Occipital lobe (tissue), 2 donors: ENCODE measurements around the gene ABCG1. TPM values are rescaled to one million over a fixed set of nuclear protein-coding genes. Genes with fewer than 3 reads are reported as not detected.

ENCODE experiments used
- DNase-seq: peaks from one replicate; lab custom pipeline; 2025; lab: John Stamatoyannopoulos, UW
- total RNA-seq: library from RNA; depleted of rRNA; stranded (reverse); fragments of >200 nt; gene quantifications from one replicate; pipeline ENCODE4 v1.2.3, GENCODE V29; 2014

The ABCG1 gene
- total RNA-seq, 1 donor from 2014 or later: 16.1 TPM

DNA sequence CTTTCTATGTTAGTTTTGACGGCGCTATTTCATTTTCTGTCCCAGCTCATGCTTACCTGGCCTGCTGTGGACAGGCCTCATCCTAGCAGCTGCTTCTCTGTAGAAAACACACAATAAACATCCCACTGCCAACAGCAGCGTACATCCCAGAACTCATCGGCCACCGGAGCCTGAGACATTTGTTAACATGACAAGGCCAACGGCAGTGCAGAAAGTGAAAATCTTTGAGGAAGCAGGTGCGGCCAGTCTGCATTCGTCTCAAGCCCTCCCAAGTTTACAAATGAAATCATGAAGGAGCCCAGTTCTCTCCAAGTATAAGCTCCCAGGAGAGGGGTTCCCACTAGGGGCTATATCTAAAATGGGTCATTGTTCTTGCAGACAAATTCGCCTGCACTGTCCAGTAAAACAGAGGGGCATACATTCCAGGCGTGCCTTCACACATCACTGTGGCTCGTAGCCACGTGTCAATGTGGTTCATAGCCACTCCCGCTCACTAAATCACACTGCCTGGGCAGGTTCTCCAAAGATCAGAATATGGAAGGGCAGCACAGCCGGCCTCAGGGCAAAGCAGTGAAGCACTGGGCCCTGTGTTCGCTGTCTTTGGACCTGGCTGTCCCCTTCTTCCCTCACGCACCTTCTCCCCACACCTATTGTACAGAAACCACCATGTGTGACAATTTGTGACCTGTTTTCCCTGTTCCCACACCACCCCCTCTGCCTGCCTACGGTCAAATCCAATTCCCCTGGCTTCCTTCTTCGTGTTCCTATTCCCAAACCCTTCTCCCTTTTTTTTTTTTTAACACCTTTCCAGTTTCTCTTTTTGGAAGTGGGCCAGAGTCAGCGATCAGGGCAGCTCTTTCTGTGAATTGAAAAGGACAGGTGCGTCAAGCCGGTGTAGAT lies 27.0 kb upstream of the ABCG1 start:
- no peak for DNase-seq

GRCh38 chr21:42193131-42193671 lies 25.7 kb upstream of the ABCG1 start:
- DNase-seq: no peak

DNA sequence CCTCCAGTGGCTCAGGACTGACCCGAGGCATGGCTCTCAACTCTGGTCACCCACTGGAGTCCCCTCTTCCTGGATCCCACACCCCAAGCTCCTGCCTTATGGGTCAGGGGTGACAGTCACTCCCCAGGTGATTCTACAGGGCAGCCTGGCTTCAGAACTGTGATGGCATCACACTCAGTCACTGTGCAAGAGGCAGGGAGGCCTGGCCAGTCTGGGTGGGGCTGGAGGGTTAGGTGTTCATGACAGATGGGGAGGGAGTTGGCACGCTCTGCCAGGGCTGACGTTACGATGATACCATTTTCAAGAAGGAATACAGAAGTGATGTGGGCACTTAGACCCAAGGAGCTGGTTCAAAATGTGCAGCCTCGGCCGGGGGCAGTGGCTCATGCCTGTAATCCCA lies 25.2 kb upstream of the ABCG1 start:
- DNase-seq: no peak

DNA sequence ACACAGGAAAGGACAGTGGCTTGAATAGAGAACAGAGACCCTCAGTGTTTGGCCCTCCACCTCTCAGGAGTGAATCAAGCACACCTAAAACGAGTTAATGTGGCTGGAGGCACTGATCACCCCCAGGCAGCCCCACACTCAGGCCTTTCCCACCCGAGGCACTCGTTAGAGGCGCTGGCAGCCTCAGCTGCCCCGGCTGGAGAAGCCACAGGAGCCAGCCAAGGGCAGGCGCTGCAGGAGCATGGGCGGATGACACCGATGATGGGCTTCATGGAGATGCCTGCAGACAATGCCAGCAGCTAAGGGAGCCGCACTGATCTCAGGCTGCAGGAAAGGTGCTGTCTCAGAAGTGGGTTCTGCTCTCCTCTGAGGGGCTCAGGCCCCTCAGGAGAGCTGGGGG lies 24.1 kb upstream of the ABCG1 start:
- no peak for DNase-seq

DNA sequence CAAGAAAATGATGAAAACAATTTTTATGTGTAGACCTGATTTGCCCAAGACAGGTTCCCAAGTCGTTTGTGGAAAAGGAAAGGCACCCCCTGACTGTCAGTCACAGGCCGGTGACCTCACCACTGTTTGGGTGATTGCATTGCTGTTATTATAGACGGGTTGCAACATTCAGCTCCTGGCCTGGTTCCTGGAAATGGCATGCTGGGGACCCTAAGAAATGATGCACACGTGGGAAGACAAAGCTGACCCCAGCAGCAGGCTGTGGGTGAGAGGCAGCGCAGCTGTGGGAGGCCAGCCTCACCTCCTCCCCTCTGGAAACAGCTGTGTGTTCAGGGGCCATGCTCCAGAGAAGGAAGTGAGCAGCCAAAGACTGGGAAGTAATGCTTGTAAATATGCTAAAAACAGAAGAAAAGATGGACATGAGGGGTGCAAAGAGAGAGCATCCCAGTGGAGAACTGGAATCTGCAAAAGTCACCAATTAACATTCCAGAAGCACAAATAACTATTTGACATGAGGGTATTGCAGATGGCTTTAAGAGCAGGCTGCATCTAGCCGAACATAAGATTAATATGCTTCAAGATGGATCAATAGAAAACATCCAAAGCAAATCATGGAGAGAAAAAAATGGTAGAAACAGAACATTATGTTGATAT lies 23.4 kb upstream of the ABCG1 start:
- DNase-seq: no peak

DNA sequence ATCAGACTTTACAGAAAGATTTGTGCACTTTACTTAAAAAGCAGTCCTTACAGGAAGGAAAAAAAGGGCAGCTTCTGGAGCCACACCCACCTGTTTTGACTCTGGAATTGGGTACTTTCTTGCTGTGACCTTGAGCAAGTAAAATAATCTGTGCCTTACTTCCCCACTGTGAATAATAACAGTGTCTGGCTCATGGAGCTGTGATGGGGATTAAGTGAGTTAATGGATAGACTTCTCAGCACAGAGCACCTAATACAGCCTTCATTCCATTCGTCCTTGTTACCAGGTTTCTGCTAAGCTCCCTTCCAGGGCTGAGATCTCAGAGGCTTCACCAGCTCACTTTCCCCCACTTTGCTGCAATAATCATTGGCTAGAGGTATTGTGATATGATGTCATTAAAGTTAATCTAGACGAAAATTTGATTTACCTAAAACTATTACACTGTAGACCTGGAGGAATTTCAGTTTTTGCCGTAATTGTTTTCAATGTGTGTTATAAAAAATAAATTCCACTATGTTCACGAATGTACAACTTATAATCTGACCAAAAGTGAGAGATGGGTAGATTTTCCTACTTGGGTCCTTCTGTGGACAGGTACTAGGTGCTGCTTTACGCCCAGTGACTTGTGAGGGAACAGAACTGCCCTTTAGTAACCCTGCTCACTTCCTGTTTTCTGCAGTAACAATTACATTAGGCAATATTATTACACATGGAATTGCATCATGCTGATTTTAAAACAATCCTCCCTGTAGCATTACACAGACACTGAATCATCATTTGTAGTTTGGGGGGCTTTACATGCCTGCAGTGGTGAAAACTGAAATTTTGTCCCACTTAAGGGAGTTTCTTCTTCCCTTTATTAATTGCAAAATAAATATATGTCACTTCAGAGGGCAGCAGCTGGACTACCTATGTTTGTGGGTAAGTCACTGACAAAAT lies 19.7 kb upstream of the ABCG1 start:
- no peak for DNase-seq

DNA sequence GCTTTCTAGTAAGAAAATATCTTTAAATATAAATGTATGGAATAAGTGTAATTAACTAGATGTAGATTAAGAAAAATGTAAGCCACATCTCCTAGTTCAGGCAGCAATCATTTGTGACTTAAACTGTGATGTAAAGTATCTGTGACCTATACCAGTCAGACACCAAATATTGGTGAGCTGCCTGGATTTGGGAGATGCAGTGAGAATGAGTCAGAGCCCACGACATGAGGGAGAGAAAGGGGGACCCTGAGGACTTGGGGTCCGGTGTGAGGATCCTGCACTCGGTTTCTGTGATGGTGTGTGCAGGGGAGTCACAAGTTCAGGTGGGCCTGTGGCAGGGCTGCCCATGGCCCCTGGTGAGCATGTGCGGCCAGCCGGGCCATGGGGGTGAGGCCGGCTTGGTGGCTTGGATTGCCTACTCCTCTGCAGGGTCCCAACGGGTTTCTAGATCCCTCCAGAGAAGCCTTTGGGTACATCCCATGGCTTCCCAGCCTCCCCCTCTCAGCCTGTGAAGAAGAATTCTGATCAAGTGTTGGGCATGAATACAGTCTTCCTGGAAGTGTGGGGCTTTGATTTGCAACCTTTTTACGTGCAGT lies 19.0 kb upstream of the ABCG1 start:
- DNase-seq: no peak

DNA sequence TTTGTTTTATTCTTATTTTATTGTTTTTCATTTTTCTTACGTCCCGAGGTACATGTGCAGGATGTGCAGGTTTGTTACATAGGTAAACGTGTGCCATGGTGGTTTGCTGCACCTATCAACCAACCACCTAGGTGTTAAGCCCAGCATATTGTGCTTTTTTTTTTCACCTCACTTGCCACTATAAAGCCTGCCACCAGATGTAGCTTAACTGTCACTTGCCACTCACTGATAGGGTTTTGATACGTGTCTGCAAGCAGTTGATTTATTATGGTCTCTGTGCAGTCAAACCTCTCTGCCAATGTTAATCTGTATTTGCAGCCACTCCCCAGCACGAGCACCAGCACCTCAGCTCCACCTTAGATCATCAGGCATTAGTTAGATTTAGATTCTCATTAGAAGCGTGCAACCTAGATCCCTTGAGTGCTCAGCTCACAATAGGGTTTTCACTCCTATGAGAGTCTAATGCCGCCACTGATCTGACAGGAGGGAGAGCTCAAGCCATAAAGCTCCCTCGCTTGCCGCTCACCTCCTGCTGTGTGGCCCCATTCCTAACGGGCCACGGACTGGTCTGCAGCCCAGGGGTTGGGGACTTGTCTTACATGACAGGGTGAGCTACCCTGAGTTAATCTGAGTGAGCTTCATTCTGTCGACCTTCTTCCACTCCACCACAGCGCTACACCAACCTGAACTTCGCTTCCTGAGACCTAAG lies 17.9 kb upstream of the ABCG1 start:
- no peak for DNase-seq

- no peak for DNase-seq
These were observed 17.3 kb upstream of the ABCG1 start for GRCh38 chr21:42201615-42202161.

DNA sequence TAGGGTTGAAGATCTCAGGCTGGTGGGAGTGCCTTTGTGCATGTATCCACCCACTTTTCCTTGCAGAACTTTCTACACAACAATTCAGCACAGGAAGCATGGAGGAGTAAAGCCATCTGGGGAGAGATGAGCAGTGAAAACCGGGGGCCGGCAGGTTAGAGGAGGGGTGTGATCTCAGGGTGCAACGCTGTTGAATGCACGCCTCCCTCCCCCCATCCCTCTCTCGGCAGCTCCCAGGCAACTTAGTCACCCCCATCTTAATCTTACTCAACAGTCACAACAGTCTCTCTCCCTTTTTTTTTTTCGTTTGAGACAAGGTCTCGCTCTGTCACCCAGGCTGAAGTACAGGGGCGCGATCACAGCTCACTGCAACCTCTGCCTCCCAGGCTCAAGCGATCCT lies 16.6 kb upstream of the ABCG1 start:
- DNase-seq: no peak

DNA sequence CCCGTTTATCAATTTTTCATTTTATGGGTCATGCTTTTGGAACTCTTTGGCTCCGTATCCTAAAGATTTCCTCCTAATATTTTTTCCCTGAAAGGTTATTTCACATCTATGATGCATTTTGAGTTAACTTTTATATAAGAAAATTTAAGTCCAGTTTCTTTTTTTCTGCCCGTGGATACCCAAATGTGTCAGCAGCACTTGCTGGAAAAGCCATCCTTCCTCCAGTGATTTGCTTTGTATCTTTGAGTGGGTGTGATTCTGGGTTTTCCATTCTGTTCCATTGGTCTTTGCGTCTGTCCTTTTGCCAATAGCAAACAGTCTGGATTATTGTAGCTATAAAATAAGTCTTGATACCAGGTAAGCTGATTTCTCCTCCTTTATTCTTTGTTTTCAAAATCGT lies 15.6 kb upstream of the ABCG1 start:
- DNase-seq: no peak

GRCh38 chr21:42203936-42204335 lies 15.0 kb upstream of the ABCG1 start:
- DNase-seq: no peak

DNA sequence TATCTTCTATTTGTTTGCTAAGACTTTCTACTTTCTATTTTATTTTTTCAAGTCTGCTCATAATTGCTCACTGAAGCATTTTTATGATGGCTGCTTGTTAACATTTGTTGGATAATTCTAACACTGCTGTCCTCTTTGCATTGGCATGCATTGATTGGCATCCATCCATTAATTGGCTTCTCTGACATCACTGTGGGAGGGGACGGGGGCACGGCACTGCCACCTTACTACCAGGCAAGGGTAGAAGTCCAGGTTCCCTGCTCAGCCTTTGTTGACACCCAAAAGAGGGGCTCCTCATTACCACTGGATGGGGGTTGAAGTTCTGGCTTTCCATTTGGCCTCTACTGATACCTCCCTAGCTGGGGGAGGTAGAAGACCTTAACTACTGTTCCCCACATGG lies 11.5 kb upstream of the ABCG1 start:
- DNase-seq: no peak

- no peak for DNase-seq
These were observed 10.9 kb upstream of the ABCG1 start for GRCh38 chr21:42208036-42208435.

- DNase-seq: no peak
These were observed 10.0 kb upstream of the ABCG1 start for GRCh38 chr21:42208801-42209490.

DNA sequence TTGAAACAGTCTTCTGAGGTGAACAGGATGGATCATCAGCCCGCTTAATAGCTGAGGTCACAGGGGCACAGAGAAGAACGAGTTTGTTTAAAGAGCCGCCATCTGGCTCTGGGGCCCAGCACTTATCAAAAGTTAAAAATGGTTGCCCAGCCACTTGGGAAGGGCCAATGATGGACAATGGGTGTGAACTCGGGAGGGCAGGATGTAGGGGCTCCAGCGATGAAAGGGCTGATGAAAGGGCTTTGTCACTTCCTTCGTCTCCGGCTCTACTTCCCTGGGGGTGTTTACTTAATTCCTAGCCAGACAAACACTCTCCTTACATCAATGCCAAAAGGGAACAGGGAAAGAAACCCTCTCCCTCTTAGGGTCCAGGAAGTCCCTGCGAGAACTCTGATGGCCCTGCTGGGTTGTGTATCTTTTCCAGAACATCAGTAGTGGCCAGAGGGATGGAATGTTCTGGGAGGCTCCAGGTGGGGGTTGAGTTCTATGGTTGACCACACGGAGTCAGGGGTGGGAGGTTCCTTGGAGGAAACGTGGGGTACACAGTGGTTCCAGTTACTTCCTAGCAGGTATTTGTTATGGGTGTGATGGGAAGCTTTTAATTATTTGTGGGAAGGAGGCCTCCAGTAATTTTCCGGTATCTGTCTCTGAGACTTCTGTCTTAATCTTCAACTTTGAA lies 9.0 kb upstream of the ABCG1 start:
- DNase-seq: no peak

DNA sequence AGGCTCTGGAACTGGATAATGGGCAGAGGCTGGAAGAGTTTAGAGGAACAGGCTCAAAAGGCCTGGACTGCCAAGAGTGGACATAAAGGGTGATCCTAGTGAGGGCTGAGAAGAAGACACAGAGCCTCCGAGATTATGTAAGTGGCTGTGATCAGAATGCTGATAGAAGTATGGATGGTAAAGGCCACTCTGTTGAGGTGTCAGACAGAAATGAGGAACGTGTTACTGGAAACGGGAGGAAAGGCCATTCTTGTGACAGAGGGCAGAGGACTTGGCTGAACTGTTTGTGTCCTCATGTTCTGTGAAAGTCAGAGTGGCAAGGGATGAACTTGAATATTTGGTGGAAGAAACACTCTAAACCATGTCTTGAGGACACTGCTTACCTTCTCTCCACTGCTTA lies 6.7 kb upstream of the ABCG1 start:
- DNase-seq: no peak

DNA sequence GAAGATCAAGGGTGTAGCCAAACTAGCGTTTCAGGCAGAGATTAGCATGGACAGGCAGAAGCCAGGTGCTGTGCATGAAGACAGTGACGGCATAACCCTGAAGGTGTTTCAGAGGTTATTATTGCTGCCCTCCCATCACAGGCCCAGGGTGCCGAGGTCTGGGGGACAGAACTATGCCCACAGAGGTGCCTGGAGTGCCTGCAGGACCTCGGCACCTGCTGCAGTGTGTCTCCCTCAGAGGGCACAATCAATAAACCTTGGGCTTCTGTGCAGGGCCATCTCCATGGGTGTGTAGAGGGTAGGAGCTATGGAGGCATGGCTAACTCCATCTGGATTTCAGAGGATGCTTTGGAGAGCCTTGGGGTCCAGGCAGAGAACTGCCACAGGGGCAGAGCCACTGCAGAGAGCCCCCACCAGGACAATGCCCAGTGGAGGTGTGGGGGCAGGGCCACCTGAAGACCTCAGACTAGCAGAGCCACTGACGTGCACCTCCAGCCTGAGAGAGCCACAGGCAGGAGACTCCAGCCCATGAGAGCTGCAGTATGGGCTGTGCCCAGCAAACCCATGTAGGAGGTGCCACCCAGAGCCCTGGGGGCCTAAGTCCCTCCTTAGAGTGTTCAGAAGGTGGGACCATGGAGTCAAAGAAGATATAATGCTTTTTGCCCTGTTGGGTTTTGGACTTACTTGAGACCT lies 5.7 kb upstream of the ABCG1 start:
- DNase-seq: no peak
